Upper lobe of right lung (tissue), 1 donor: ENCODE measurements around the gene CRACR2A. TPM values are rescaled to one million over a fixed set of nuclear protein-coding genes. Genes with fewer than 3 reads are reported as not detected.

Source experiments
- ATAC-seq: fragments of 200-7000 bp; cut with Tn5 transposase; one replicate; pipeline ENCODE4 v1.9.1; 2020; ENCODE audit warnings: mild to moderate bottlenecking, moderate library complexity
- DNase-seq: peaks from one replicate; pipeline ENCODE4 v3.0.0-alpha.2; 2020
- H3K27ac ChIP-seq: fragments of 200-600 bp; one replicate; pipeline ENCODE4 v1.8.0; 2022
- H3K27me3 ChIP-seq: fragments of 200-600 bp; one replicate; pipeline ENCODE4 v1.8.0; 2022; ENCODE audit warnings: mild to moderate bottlenecking
- H3K36me3 ChIP-seq: fragments of 200-600 bp; one replicate; pipeline ENCODE4 v1.8.0; 2022
- H3K4me1 ChIP-seq: fragments of 200-600 bp; one replicate; pipeline ENCODE4 v1.8.0; 2022
- H3K4me3 ChIP-seq: fragments of 200-600 bp; one replicate; pipeline ENCODE4 v1.8.0; 2022; ENCODE audit warnings: mild to moderate bottlenecking
- H3K9me3 ChIP-seq: fragments of 200-600 bp; one replicate; pipeline ENCODE4 v1.8.0; 2022
- CTCF ChIP-seq: fragments of 200-600 bp; IDR thresholded peaks from one replicate; pipeline ENCODE4 v1.8.0; 2022; ENCODE audit warnings: antibody characterized with exemption
- intact Hi-C: fragments of 100-400 bp; cut with DNase I; formaldehyde crosslinking; loops from one replicate; pipeline ENCODE4 v1.11.0; 2022
- total RNA-seq: library from RNA; stranded (reverse); fragmentation: NEBNext Ultra II Directional; extraction: Animal tissue kit (Norgen Biotek cat#: 25700); gene quantifications from one replicate; pipeline ENCODE4 v1.2.1, GENCODE V29; 2021
- donor health status: DM: no; HTN: yes; CAD: no; lungs with severe emphysema.

Gene CRACR2A
- total RNA-seq, 1 donor from 2014 or later, result 5.4 TPM

GRCh38 chr12:3597526-3598210, 155.2 kb downstream of the CRACR2A start:
- ATAC-seq, result no peak
- intact Hi-C loops, result no loop called here
- H3K27me3 ChIP-seq, result no peaks in the 10 kb centered on the region

GRCh38 chr12:3596703-3597415, 156.1 kb downstream of the CRACR2A start:
- ATAC-seq (no peak), DNase-seq (peak; percentile 19)
- Histone ChIP-seq H3K27ac (no peak overlapping the region), H3K4me3 (no peak overlapping the region), H3K36me3 (no peaks in the 10 kb centered on the region), H3K9me3 (no peaks in the 10 kb centered on the region), H3K27me3 (no peaks in the 10 kb centered on the region), H3K4me1 (no peaks in the 10 kb centered on the region)
- intact Hi-C loops, result no loop called here
- TF ChIP-seq CTCF, result no peak

More at GRCh38 chr12:3597526-3598210, 155.2 kb downstream of the CRACR2A start:
- Histone ChIP-seq H3K4me3 (no peak overlapping the region), H3K4me1 (no peaks in the 10 kb centered on the region), H3K27ac (no peak overlapping the region), H3K36me3 (no peaks in the 10 kb centered on the region), H3K9me3 (no peaks in the 10 kb centered on the region)
- peak; percentile 36 for DNase-seq
- TF ChIP-seq CTCF, result no peak

GRCh38 chr12:3595721-3596120, 157.2 kb downstream of the CRACR2A start:
- Histone ChIP-seq H3K27ac (no peak overlapping the region), H3K4me1 (no peaks in the 10 kb centered on the region), H3K27me3 (no peaks in the 10 kb centered on the region), H3K36me3 (no peaks in the 10 kb centered on the region), H3K4me3 (no peak overlapping the region), H3K9me3 (no peaks in the 10 kb centered on the region)
- ATAC-seq (no peak), DNase-seq (peak; percentile 27)
- intact Hi-C loops, result no loop called here
- TF ChIP-seq CTCF, result no peak

GRCh38 chr12:3594966-3595365, 157.9 kb downstream of the CRACR2A start:
- no peaks in the 10 kb centered on the region for H3K4me1 ChIP-seq
- H3K4me3 ChIP-seq, result no peak overlapping the region
- no peaks in the 10 kb centered on the region for H3K36me3 ChIP-seq
- DNase-seq, result peak; percentile 40
- TF ChIP-seq CTCF, result no peak
- intact Hi-C loops, result no loop called here
- H3K27me3 ChIP-seq, result no peaks in the 10 kb centered on the region
- no peaks in the 10 kb centered on the region for H3K9me3 ChIP-seq
- no peak for ATAC-seq
- no peak overlapping the region for H3K27ac ChIP-seq

- no peak overlapping the region for H3K27ac ChIP-seq
- intact Hi-C loops, result no loop called here
- H3K9me3 ChIP-seq, result no peaks in the 10 kb centered on the region
- TF ChIP-seq CTCF, result no peak
- no peaks in the 10 kb centered on the region for H3K27me3 ChIP-seq
- DNase-seq, result peak; percentile 31
- H3K36me3 ChIP-seq, result no peaks in the 10 kb centered on the region
- no peak overlapping the region for H3K4me3 ChIP-seq
- H3K4me1 ChIP-seq, result no peaks in the 10 kb centered on the region
- ATAC-seq, result no peak
Measured at GRCh38 chr12:3593906-3594483, 158.9 kb downstream of the CRACR2A start.
